Astrocyte of the spinal cord (primary cell): ENCODE results near the gene FRY.
A peak's percentile ranks its signal among the peaks of the same experiment; 100 is the strongest.

Experiments
- DNase-seq: peaks from one replicate; pipeline ENCODE4 v3.0.0; 2011; ENCODE audit warnings: low read depth, low spot score
- H3K4me3 ChIP-seq: 2 replicates; pipeline ENCODE4 v1.5.1; 2011; ENCODE audit warnings: low read depth, mild to moderate bottlenecking, low read length, moderate library complexity
- in situ Hi-C: cut with HindIII; loops from 2 replicates; pipeline ENCODE4 v1.10.0; 2017; ENCODE audit warnings: low sequenced_read_pairs
- TF ChIP-seq, protein P1 (sequence below): IDR thresholded peaks from 2 replicates; pipeline ENCODE4 v1.5.1; 2012; ENCODE audit warnings: low read depth, mild to moderate bottlenecking, low read length, inconsistent platforms

The FRY gene

GRCh38 chr13:32159137-32159869 lies 127.7 kb downstream of the FRY start:
- in situ Hi-C loops: no loop called here
- no peak for DNase-seq
- H3K4me3 ChIP-seq: no peak overlapping the region
- TF ChIP-seq, protein P1, sequence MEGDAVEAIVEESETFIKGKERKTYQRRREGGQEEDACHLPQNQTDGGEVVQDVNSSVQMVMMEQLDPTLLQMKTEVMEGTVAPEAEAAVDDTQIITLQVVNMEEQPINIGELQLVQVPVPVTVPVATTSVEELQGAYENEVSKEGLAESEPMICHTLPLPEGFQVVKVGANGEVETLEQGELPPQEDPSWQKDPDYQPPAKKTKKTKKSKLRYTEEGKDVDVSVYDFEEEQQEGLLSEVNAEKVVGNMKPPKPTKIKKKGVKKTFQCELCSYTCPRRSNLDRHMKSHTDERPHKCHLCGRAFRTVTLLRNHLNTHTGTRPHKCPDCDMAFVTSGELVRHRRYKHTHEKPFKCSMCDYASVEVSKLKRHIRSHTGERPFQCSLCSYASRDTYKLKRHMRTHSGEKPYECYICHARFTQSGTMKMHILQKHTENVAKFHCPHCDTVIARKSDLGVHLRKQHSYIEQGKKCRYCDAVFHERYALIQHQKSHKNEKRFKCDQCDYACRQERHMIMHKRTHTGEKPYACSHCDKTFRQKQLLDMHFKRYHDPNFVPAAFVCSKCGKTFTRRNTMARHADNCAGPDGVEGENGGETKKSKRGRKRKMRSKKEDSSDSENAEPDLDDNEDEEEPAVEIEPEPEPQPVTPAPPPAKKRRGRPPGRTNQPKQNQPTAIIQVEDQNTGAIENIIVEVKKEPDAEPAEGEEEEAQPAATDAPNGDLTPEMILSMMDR: no peak

GRCh38 chr13:32162395-32163005 lies 130.9 kb downstream of the FRY start:
- TF ChIP-seq, protein P1: no peak
- in situ Hi-C loops: no loop called here
- H3K4me3 ChIP-seq: no peak overlapping the region
- no peak for DNase-seq

DNA sequence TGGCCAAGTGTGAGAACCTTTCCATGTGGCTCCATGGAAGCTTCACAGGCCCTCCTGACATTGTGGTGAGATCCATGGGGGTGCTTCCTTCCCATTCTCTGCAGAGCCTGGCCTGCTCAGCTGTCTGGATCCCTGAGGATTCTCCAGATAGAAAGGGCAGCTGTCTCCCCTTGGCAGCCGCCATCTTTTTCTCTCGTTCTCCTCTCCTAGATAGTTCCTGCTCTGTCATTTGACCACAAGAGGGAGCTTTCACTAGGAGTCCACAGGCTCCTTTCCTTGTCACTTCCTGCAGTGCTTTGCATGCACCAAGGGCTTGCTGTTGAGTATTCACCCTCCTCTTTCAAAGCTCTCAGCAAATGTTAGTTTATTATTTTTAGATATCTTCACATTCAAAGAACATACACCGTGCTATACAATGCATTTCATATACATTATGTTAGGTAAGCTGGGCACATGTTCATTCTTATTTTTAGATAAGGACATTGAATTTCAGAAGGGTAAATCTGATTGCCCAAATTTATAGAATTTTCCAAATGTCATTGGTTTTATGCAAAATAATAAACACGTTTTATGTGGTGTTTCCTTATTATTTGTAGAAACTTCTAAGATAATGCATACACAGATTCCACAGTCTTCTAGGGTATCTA lies 133.2 kb downstream of the FRY start:
- DNase-seq: peak; percentile 75
- in situ Hi-C loops: no loop called here
- TF ChIP-seq, protein P1: peak; percentile 85
- H3K4me3 ChIP-seq: no peak overlapping the region

GRCh38 chr13:32165796-32166195 lies 134.2 kb downstream of the FRY start:
- no peak for DNase-seq
- in situ Hi-C loops: no loop called here
- TF ChIP-seq, protein P1: no peak
- no peak overlapping the region for H3K4me3 ChIP-seq

- TF ChIP-seq, protein P1: no peak
- in situ Hi-C loops: no loop called here
- DNase-seq: no peak
- H3K4me3 ChIP-seq: no peak overlapping the region
Measured at GRCh38 chr13:32168131-32168530, 136.6 kb downstream of the FRY start.

- TF ChIP-seq, protein P1: no peak
- no peak overlapping the region for H3K4me3 ChIP-seq
- in situ Hi-C loops: no loop called here
- no peak for DNase-seq
Measured at GRCh38 chr13:32170841-32171240, 139.3 kb downstream of the FRY start.
